ENCODE results near the gene THTPA.

THTPA gene

GRCh38 chr14:23566778-23567185 is 10.7 kb downstream of the THTPA start:
- no peak for DNase-seq (ENCODE audit: low read depth in 1 of 2, low spot score in 1 of 2)

- peak; percentile 75 to 83 for DNase-seq (ENCODE audit: low read depth in 1 of 2, low spot score in 1 of 2)
Measured at GRCh38 chr14:23567186-23568020, 11.3 kb downstream of the THTPA start, which contains the start of gene AP1G2. Gene AP1G2 (minus strand): TSS chr14:23567791. CDS start chr14:23567314, 477 bp downstream.

GRCh38 chr14:23568021-23568599 is 12.0 kb downstream of the THTPA start:
- DNase-seq (ENCODE audit: low read depth in 1 of 2, low spot score in 1 of 2) = no peak

GRCh38 chr14:23568600-23569331 is 12.7 kb downstream of the THTPA start:
- DNase-seq (ENCODE audit: low read depth in 1 of 2, low spot score in 1 of 2) = no peak

GRCh38 chr14:23569443-23570151 is 13.5 kb downstream of the THTPA start:
- no peak for DNase-seq (ENCODE audit: low read depth in 1 of 2, low spot score in 1 of 2)

GRCh38 chr14:23570806-23571483 is 14.9 kb downstream of the THTPA start:
- no peak for DNase-seq (ENCODE audit: low read depth in 1 of 2, low spot score in 1 of 2)

- DNase-seq (ENCODE audit: low read depth in 1 of 2, low spot score in 1 of 2) = no peak
Measured at GRCh38 chr14:23571701-23572523, 15.8 kb downstream of the THTPA start.

GRCh38 chr14:23572524-23572828 is 16.4 kb downstream of the THTPA start:
- no peak for DNase-seq (ENCODE audit: low read depth in 1 of 2, low spot score in 1 of 2)

GRCh38 chr14:23572836-23573235 is 16.8 kb downstream of the THTPA start:
- DNase-seq (ENCODE audit: low read depth in 1 of 2, low spot score in 1 of 2) = no peak

GRCh38 chr14:23573384-23574015 is 17.4 kb downstream of the THTPA start:
- DNase-seq (ENCODE audit: low read depth in 1 of 2, low spot score in 1 of 2) = no peak

- no peak for DNase-seq (ENCODE audit: low read depth in 1 of 2, low spot score in 1 of 2)
Measured at GRCh38 chr14:23577004-23577681, 21.1 kb downstream of the THTPA start.

GRCh38 chr14:23577710-23578392 is 21.8 kb downstream of the THTPA start:
- no peak for DNase-seq (ENCODE audit: low read depth in 1 of 2, low spot score in 1 of 2)

GRCh38 chr14:23578560-23579310 is 22.7 kb downstream of the THTPA start, which contains the start of gene JPH4:
Gene JPH4 (minus strand): TSS chr14:23578790. CDS start chr14:23577453, 1,337 bp downstream.
- DNase-seq (ENCODE audit: low read depth in 1 of 2, low spot score in 1 of 2) = no peak

GRCh38 chr14:23579311-23579630 is 23.2 kb downstream of the THTPA start:
- DNase-seq (ENCODE audit: low read depth in 1 of 2, low spot score in 1 of 2) = no peak

GRCh38 chr14:23579739-23580138 is 23.7 kb downstream of the THTPA start:
- DNase-seq (ENCODE audit: low read depth in 1 of 2, low spot score in 1 of 2) = no peak

- DNase-seq (ENCODE audit: low read depth in 1 of 2, low spot score in 1 of 2) = no peak
Measured at GRCh38 chr14:23580152-23580926, 24.3 kb downstream of the THTPA start.

GRCh38 chr14:23580948-23581281 is 24.8 kb downstream of the THTPA start:
- DNase-seq (ENCODE audit: low read depth in 1 of 2, low spot score in 1 of 2) = no peak
